ENCODE measurements around the gene SEPHS2.

DNA sequence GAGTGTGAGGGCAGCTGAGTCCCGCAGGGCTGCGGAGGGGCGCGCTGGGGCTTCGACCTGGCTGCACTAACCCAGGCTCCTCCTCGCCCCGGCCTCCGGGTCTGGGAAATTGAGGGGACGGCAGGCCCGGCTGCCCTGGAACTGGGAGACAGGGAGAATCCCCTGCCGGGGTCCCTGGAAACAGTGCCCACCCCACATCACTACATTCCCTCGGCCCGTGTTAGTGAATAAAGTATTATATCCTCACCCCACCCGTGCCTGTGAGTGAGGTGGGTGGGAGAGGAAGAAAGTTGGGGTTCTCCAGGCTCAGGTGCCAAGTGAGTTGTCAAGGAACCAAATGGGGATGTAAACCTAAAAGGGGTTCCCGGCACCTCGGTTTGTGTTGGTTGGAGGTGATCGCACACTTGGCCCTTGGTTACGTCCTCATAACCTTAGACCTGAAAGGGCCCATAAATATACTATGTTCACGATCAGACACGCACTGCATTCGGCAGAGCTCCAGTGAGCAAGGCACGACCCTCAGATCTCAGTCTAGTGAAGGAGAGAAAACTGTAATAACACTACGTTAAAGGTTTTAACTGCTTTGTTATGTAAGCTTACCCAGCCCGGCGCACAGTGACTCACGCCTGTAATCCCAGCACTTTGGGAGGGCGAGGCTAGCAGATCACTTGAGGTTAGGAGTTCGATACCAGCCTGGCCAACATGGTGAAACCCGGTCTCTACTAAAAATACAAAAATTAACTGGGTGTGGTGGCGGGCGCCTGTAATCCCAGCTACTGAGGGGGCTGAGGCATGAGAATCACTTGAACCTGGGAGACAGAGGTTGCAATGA lies 27.1 kb downstream of the SEPHS2 start:
- TF ChIP-seq, protein P1, sequence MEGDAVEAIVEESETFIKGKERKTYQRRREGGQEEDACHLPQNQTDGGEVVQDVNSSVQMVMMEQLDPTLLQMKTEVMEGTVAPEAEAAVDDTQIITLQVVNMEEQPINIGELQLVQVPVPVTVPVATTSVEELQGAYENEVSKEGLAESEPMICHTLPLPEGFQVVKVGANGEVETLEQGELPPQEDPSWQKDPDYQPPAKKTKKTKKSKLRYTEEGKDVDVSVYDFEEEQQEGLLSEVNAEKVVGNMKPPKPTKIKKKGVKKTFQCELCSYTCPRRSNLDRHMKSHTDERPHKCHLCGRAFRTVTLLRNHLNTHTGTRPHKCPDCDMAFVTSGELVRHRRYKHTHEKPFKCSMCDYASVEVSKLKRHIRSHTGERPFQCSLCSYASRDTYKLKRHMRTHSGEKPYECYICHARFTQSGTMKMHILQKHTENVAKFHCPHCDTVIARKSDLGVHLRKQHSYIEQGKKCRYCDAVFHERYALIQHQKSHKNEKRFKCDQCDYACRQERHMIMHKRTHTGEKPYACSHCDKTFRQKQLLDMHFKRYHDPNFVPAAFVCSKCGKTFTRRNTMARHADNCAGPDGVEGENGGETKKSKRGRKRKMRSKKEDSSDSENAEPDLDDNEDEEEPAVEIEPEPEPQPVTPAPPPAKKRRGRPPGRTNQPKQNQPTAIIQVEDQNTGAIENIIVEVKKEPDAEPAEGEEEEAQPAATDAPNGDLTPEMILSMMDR (IDR thresholded peaks at IDR 0.05; ENCODE audit: insufficient read depth, low read depth, low read length) = no peak
- no peak for TF ChIP-seq EZH2 (IDR thresholded peaks at IDR 0.05; ENCODE audit: insufficient read depth, low read length)

All from astrocyte (in vitro differentiated cells and primary cell).